Activated CD8-positive, alpha-beta memory T cell treated with anti-CD3 and anti-CD28 coated beads for 24 hours (primary cell): Measurements from ENCODE around the gene NCBP3.
"Not testable (repeated sequence)": the region's sequence is repeated elsewhere in the genome, so short reads cannot be mapped to it uniquely, and the experiment has no call there.

Experiments
- DNase-seq: peaks from one replicate; pipeline ENCODE4 v3.0.0-alpha.2; 2020

NCBP3 gene

DNA sequence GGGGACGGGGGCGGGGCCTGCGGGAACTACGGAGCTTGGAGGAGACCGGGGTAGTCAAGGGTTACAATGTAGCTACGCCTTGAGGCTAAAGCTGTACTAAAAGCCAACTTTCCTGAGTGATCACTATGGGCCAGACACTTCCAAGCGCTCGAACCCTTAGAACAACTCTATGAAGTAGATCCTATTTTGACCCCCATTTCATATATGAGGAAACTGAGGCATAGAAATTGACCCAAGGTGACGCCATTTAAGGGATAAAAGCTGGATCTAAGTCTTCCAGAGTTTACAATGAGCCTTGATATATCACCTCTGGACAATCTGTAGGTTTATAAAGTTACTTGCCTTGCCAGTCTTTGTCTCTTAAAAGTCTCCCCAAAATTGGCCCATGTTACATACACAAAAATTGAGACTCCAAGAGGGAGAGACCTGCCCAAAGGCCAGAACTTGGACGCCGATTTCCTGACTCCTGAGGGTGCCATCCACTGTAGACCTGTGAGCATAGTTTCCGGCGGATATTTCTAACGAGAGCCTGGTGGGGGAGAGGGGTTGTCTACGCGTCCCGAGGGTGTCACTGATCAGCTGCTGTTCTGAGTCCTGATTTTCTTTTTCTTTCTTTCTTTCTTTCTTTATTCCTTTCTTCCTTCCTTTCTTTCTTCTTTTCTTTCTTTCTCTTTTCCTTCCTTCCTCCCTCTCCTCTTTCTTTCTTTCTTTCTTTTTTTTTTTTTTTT lies 555 bp upstream of the NCBP3 start:
- no peak for DNase-seq

DNA sequence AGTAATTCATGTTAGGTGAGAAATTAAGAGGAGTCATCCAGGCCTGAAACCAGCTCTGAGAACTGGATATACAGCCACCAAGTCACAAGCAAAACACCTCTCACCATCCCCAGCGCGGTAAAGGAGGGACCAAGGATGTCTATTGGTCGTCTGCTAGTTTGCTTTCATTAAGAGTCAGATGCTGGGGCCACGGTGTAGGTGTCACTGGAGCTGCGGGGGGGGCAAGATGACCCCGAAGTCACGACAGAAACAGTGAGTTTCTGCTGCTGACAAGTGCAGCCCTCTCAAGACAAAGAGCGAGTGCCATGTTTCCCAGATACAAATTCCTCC lies 790 bp downstream of the NCBP3 start:
- peak; percentile 75 for DNase-seq

DNA sequence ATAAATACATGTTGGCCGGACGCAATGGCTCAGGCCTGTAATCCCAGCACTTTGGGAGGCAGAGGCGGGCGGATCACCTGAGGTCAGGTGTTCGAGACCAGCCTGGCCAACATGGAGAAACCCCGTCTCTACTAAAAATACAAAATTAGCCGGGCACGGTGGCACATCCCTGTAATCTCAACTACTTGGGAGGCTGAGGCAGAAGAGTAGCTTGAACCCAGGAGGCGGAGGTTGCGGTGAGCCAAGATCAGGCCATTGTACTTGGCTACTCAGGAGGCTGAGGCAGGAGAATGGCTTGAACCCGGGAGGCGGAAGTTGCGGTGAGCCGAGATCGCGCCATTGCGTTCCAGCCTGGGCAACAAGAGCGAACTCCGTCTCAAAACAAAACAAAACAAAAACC lies 1.5 kb downstream of the NCBP3 start:
- DNase-seq: not testable (repeated sequence)

DNA sequence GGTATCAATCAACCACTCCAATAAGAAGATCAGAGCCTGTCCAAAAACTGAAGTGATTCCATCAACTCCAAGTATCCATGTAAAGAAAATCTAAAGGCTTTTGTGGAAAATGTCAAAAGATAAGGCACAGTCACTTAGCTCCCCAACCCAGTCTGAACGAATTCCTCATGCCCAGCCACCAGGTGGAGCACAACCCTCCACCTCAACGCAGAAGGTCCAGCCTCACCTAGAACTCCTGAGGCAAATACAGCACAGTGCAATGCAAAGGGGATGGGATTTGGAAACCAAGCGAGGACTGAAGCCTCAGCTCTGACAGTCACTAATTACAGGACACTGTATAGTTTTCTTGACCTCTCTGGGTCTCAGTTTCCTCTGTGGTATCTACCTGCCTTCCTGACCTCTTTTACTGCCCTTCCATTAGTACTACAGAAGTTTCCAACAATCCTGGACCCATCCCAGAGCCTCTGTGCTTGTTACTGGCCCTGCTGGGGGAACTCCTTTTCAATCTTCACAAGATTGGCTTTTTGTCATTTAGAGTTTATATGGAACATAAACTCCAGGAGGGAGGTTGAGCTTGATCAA lies 2.0 kb downstream of the NCBP3 start:
- peak; percentile 67 for DNase-seq

DNA sequence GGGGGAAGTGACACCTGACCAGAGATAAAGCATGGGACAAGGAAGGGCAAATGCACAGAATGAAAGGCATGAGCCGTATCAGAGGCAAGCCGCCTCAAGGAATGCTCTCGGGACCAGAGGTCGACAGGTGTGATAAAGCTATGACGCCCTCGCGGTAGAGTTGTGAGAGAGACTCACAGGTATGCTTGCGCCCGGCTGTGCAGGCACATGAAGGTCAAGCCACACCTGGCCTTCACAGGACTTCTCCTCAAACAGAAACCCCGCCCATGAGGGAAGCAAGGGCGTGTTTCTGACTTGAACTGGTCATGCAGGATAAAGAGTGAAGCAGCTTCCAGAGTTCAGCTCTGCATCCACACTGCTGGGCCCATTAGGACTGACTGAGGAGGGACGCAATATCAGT lies 7.8 kb downstream of the NCBP3 start:
- DNase-seq: no peak

DNA sequence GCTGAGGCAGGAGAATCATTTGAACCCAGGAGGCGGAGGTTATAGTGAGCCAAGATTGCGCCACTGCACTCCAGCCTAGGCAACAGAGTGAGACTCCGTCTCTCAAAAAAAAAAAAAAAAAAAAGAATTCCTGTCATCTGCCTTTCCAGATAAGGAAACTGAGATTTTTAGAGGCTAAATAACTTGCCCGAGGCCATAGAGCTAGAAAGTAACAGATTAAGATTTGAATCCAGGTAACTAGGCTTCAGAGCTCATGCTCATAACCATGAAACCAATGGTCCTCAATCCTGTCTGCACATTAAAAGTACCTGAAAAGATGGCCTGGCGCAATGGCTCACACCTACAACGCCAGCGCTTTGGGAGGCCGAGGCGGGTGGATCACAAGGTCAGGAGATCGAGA lies 9.5 kb downstream of the NCBP3 start:
- DNase-seq: no peak

DNA sequence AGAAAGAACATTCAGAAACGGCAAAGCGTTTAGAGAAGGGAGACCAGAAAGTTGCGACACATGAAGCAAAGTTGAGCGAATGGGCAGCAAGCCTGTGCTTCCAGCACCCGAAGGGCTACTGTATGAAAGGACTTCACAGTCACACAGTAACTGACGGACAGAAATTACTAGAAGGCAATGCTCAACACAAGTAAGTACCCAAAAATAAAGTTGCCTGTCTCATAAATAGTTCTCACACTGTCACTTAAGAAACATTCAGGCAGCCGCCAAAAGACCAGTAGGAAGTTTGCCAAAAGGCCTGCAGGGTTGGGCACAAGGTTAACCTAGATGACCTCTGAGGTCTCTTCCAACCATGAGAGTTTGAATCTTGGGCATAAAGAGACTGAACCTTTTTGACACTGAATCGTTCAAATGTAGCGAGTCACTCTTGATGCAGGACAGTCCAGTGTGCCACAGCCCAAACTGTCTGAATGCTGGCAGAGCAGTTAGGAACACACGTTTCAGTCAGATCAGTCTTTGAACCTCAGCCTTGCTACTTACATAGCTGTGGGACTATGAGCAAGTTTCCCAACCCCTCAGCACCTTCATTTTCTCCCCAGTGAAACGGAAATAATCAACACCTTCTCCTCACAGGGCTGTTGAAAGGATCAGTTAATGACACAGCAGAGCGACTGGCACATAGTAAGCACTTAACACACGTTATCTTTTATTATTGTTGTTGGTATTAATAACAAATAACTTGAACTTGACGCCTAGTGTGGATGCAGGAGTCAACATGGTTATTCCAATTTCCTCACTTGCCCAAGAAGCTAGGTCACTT lies 10.4 kb downstream of the NCBP3 start:
- no peak for DNase-seq

DNA sequence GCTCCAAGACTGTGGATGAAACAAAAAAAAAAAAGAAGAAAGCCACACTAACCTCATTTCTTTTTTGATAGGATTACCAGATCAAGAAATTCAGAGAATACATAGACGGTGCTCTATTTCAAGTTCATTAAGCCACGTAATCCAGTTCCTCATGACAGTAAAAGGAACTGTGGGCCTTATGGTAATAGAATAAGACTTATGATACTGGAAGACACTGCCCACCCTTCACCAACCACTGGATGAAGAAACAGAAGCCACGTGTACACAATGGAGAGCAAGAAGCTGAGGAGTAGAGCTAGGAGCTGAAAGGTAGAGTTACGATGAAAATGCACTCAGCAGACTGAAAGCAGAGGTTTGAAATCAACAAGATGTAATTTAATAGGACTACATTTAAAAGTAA lies 11.2 kb downstream of the NCBP3 start:
- DNase-seq: no peak

DNA sequence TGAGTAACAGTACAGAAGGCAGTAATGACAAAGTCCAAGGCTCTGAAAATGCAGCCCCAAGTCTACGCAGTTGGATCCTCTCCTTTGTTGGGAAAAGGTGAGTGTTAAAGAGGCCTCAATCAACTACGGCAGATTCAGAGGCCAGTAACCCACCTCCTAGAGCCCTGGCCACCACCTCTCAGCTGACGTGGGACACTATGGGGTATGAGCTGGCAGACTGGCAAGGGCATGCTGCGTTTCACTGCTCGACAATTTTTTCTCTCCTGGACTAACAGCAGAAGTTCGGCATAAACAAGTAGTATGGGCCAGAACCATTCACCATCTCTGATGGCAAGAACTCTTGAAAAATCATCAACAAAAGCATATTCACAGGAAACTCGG lies 17.2 kb downstream of the NCBP3 start:
- DNase-seq: no peak

DNA sequence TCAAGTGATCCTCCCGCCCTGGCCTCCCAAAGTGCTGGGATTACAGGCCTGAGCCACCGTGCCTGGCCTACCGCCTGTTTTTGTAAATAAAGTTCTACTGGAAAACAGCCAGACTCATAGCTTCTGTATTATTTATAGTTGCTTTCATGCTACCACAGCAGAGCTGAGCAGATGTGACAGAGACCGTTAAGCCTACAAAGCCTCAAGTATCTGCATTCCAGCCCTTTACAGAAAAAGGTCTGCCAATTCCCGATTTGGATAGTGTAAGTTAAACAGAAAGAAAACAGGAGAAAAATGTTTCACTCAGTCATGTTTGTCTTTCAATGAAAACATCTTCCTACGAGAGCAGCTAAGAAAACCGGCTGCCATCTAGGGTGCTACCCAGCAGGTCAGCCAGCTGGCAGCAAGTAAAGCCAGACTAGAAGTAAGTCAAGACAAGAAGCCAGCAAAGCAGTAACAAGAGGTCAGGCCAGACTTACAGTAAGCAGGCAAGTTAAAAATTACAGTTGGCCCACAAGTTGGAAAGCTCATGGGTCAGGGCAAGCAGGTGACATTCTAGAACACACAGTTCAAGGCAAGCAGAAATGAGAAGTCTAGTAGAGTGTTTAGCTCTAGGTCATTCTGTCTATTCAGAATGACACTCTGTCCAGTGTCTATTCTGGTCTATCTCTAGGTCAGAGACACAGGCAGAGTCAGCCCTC lies 17.7 kb downstream of the NCBP3 start:
- DNase-seq: no peak

DNA sequence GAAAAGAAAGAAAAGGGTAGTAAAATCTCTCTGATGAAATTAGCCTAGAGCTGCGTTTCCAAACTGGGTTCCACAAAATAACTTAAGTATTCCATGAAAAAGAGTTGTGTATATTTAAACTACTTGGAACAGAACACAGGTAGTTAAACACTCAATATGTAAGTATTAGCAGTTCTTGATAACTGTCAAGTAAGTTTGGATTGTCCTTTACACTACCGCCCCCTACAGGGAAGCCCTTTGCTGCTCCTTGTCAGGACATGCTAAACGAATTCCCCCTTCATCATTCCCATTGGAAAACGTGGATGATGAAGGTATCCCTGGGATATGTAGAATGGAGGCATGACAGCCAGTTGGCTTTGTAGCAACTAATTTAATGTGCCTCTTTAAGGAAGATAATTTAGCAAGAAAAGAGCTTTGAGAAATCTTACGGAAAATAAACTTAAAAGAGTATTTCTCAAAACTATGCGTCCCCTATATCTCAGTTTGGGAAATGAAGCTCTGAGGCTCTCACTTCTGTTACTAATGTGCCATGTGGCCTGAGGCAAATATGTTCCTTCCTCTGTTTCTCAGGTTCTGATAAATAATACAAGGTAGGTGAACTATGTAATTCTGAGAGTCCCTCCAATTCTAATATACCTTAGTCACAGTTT lies 18.8 kb downstream of the NCBP3 start:
- peak; percentile 85 for DNase-seq

DNA sequence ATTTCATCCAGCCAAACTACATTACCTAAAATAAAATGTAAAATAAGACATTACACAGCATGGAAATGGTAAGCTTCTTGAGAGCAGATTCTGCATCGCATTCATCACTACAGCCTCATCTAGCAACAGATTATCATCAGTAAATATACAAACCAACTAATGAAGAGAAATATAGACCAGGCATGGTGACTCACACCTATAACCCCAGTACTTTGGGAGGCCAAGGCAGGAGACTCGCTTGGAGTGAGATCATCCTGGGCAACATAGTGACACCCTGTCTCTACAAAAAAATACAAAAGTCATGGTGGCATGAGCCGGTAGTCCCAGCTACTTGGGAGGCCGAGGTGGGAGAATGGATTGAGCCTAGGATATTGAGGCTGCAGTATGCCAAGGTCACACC lies 19.9 kb downstream of the NCBP3 start:
- no peak for DNase-seq

DNA sequence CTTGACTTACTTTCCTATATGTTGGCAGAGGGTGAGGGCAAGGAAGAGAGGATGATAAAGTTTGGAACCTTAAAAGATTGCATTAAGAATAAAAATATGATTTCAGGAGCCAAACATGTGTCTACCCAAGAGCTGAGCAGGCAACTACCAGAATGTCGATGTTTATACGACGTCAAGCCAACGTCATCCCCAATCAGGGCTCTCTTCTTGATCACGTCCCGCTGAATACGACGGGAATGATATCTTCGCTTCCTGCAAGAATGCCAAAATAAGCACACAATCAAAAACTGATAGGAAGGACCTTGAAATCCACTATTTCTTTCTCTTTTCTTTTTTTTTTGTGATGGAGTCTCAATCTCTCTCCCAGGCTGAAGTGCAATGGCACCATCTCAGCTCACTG lies 24.9 kb downstream of the NCBP3 start:
- DNase-seq: no peak

DNA sequence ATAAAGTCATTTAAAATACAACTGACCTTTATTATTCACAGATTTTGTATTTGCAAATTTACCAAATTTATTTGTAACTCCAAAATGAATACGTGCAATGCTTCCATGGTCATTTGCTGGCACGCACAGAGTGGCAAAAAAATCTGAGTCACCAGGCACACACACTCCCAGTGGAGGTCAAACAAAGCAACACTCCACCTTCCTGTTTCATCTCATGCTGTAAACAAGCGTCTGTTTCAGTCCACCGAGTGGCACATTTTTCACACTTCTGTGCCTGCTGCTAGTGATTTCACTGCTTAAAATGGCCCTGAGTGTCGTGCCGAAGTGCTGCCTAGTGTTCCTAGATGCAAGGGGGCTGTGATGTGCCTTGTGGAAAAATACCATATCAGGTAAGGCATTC lies 27.3 kb downstream of the NCBP3 start:
- DNase-seq: no peak

DNA sequence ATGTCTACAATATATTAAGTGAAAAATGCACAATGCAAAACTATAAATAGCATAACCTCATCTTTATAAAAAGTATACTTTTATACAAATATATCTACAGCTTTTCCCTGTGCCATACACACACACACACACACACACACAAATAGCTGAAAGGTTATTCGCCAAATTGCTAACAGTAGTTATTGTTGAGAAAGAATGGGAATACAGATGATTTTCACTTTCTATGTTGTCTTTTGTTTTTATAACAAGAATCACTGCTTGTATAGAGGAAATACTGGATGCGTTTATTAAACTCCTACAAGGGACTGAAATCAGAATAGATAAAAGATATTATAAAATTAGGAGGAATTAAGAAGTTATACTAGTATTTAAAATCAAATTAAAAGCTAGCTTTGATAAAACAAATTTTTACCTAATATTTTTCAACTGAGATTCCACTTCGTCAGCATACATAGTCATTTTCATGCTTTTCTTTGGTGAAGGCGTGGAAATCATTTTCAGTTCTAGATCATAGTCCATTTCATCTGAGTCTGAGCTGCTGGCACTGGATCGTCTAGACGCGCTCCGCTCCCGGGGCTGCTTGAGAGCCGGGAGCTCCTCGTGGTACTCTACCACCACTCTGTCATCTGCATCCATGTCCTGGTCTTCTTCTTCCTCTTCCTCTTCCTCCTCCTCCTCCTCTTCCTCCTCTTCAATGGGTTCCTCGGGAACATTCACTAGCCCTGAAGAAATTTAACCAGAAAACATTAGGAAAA lies 28.0 kb downstream of the NCBP3 start:
- no peak for DNase-seq

DNA sequence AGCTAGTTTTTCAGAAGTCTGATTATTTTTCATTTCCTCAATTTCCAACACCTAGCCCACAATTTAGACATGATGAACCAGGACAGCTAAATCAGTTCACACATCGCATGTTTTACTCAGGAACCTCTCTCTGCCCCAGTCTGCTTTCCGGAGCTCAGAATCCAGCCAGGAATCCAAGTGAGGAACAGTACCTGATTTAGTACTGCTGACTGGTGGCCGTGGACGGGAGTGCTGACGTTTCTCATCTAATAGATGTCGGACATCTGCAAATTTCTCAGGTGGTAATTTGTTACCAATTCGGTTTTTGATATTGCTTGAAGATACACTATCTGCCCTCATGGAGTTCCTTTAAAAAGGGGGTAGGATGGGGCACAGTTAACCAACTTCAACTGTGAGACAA lies 30.1 kb downstream of the NCBP3 start:
- DNase-seq: no peak

DNA sequence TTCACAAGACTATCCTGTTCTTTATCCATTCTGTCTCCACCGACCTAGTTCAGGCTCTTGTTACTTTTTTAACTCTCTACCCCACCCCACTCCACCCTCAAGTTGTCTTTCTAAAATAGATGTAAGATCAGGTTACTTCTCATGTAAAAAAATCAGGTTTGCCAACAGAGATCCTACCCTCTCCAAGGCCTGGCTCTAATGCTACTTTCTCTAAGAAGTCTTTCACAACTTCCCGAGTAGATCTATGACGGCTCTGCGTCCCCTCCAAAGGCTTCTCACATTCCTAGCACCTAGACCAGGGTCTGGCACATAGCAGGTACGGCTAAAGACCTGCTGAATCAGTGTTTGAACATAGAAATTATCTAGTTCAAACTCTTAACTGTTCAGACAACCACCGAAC lies 30.9 kb downstream of the NCBP3 start:
- no peak for DNase-seq

DNA sequence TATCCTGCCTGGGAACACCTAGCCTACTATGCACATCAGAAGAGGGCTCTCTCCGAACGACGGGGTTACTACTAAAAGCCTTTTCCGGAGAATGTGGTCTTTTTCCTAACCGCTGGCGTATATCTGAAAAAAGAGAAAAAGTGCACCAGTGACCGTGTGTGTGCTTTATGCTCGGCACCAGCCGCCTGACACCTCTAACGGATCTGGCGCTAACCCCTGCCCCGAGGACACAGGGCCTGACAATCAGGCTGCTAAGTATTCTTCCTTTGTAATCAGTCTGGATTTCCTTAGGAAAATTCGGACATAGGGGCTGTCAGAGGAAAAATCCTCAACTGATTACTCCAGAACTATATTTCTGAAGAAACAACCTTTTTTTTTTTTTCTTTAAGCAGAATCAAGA lies 31.7 kb downstream of the NCBP3 start:
- DNase-seq: no peak

DNA sequence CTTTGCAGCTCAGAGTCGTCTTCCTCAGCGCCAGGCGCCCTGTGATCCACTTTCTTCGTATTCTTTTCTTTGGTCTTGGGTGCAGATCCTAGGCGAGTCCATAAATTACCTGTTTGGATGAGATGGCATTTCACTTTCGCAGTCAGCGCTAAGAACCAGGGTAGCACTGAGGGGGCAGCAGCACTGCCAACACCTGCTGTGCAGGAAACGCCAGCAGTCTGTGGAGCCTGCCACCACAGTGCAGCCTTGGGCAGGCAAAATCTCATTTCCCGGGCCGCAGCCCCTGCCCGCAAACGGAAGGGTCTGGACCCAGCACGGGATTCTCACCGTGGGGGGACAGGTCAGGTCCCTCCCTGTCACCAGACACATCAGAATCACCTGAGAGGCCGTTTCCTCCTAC lies 32.9 kb downstream of the NCBP3 start:
- no peak for DNase-seq

DNA sequence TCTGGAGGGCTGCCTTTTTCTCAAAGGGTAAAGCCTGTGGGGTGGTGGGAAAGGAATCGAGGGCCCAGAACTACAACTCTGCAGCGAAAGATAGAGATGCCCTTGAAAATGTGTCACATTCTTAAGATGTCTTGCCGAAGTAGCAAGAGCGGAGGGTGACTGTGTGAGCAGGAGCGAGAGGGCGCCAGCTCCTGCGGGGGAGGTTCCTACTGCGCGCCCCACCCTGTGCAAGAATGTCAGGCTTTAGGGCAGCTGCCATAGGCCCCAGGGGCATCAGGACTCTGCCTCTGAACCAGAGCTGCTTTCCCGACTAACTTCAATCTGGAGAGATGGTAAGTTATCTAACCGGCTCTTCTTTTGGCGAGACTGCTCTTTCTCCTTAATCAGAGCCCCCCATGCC lies 33.3 kb downstream of the NCBP3 start:
- DNase-seq: no peak

DNA sequence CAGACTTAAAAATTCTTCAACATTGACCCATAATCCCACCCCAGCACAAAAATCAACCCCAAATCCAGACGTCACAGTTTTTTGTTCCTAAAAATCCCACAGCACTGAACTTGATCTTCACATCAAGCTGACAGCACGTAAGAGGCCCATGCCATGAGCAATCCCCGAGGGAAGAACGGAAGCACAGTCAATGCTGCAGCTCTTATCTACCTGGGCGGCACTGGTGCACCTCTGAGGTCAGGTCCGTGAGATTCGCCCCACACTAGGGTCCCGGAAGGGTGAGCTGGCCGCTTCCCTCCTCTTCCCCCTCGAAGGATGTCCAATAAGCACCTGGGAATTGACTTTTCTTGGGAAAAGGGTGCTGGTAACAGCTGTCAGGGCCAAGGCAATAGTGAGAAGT lies 33.8 kb downstream of the NCBP3 start:
- no peak for DNase-seq

DNA sequence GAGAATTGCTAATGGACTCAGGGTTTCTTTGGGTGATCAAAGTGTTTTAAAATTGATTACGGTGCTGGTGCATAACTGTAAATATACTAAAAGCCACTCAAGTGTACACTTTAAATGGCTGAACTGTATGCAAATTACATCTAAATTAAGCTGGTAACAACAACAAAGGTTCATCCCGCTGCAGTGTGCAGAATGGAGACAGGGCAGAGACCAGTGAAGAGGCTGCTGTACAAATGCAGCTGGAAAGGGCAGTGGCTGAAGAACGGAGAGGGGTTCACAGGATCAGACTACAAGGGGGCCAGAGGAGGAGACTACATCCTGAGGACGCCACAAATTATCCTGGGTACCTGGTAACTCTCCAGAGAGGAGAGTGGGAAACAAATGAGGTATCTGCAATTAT lies 36.0 kb downstream of the NCBP3 start:
- no peak for DNase-seq

DNA sequence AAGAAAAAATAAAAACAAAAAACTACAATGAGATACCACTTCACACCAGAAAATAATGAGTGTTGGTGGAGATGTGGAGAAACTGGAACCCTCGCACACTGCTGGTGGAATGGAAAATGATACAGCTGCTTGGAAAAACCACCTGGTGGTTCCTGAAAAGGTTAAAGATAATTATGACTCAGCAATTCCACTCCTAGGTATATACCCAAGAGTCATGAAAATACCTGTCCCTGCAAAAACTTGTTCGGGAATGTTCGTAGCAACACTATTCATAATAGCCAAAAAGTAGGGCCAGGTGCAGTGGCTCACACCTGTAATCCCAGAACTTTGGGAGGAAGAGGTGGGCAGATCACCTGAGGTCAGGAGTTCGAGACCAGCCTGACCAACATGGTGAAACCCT lies 36.9 kb downstream of the NCBP3 start:
- no peak for DNase-seq
